HUES6 (cell line): ENCODE results near the gene SRD5A2.

Source experiments
- H3K27ac ChIP-seq: 2 replicates; pipeline ENCODE4 v1.7.0; 2013; ENCODE audit warnings: low read depth, mild to moderate bottlenecking, low read length, inconsistent platforms
- H3K27me3 ChIP-seq: 2 replicates; pipeline ENCODE4 v1.6.1; 2013; ENCODE audit warnings: low read length; ENCODE audit not compliant: control insufficient read depth, insufficient read depth
- H3K36me3 ChIP-seq: 2 replicates; pipeline ENCODE4 v1.6.1; 2013; ENCODE audit warnings: low read length; ENCODE audit not compliant: control insufficient read depth, insufficient read depth
- H3K4me1 ChIP-seq: 2 replicates; pipeline ENCODE4 v1.6.1; 2013; ENCODE audit warnings: low read length; ENCODE audit not compliant: control insufficient read depth, insufficient read depth
- H3K4me3 ChIP-seq: 2 replicates; pipeline ENCODE4 v1.5.1; 2013; ENCODE audit warnings: low read depth, low read length
- H3K9ac ChIP-seq: one replicate; pipeline ENCODE4 v1.6.1; 2013; ENCODE audit warnings: mild to moderate bottlenecking, low read length
- H3K9me3 ChIP-seq: 2 replicates; pipeline ENCODE4 v1.6.1; 2013; ENCODE audit warnings: low read depth, low read length; ENCODE audit not compliant: control insufficient read depth, insufficient read depth

The SRD5A2 gene

GRCh38 chr2:31563273-31563839, 17.4 kb downstream of the SRD5A2 start:
- Histone ChIP-seq H3K9me3 (no peaks in the 10 kb centered on the region), H3K4me3 (no peak overlapping the region), H3K27me3 (peaks cover 17% of the 10 kb centered on the region), H3K27ac (no peak overlapping the region), H3K9ac (no peak overlapping the region), H3K36me3 (no peaks in the 10 kb centered on the region), H3K4me1 (no peaks in the 10 kb centered on the region)

GRCh38 chr2:31561823-31562222, 18.9 kb downstream of the SRD5A2 start:
- H3K27me3 ChIP-seq = peaks cover 17% of the 10 kb centered on the region
- 0 out of 2 replicates have a peak, but pooled peaks cover 2% of the 10 kb centered on the region for H3K9me3 ChIP-seq
- no peak overlapping the region for H3K9ac ChIP-seq
- H3K4me1 ChIP-seq = no peaks in the 10 kb centered on the region
- no peaks in the 10 kb centered on the region for H3K36me3 ChIP-seq
- no peak overlapping the region for H3K27ac ChIP-seq
- H3K4me3 ChIP-seq = no peak overlapping the region

GRCh38 chr2:31558401-31559295, 22.1 kb downstream of the SRD5A2 start:
- Histone ChIP-seq H3K4me3 (no peak overlapping the region), H3K36me3 (no peaks in the 10 kb centered on the region), H3K27me3 (peaks cover 7% of the 10 kb centered on the region; the same call in 1 of the 2 replicates), H3K9me3 (peaks cover 7% of the 10 kb centered on the region; the same call in 1 of the 2 replicates), H3K4me1 (no peaks in the 10 kb centered on the region), H3K27ac (no peak overlapping the region), H3K9ac (no peak overlapping the region)

GRCh38 chr2:31556940-31557339, 23.8 kb downstream of the SRD5A2 start:
- H3K4me3 ChIP-seq = no peak overlapping the region
- no peak overlapping the region for H3K27ac ChIP-seq
- H3K4me1 ChIP-seq = no peaks in the 10 kb centered on the region
- no peak overlapping the region for H3K9ac ChIP-seq
- no peaks in the 10 kb centered on the region for H3K27me3 ChIP-seq
- H3K36me3 ChIP-seq = no peaks in the 10 kb centered on the region
- peaks cover 13% of the 10 kb centered on the region; the same call in 1 of the 2 replicates for H3K9me3 ChIP-seq

GRCh38 chr2:31555967-31556706, 24.6 kb downstream of the SRD5A2 start:
- no peaks in the 10 kb centered on the region for H3K36me3 ChIP-seq

GRCh38 chr2:31553362-31553761, 27.4 kb downstream of the SRD5A2 start:
- H3K36me3 ChIP-seq = no peaks in the 10 kb centered on the region
- H3K9me3 ChIP-seq = peaks cover 13% of the 10 kb centered on the region; the same call in 1 of the 2 replicates
- no peak overlapping the region for H3K9ac ChIP-seq
- H3K4me1 ChIP-seq = no peaks in the 10 kb centered on the region
- H3K4me3 ChIP-seq = no peak overlapping the region
- no peak overlapping the region for H3K27ac ChIP-seq
- no peaks in the 10 kb centered on the region for H3K27me3 ChIP-seq

More at GRCh38 chr2:31555967-31556706, 24.6 kb downstream of the SRD5A2 start:
- Histone ChIP-seq H3K9me3 (peaks cover 13% of the 10 kb centered on the region; the same call in 1 of the 2 replicates), H3K27ac (no peak overlapping the region), H3K27me3 (no peaks in the 10 kb centered on the region), H3K9ac (no peak overlapping the region), H3K4me3 (no peak overlapping the region), H3K4me1 (no peaks in the 10 kb centered on the region)

- Histone ChIP-seq H3K27ac (no peak overlapping the region), H3K27me3 (no peaks in the 10 kb centered on the region), H3K9ac (no peak overlapping the region), H3K4me1 (no peaks in the 10 kb centered on the region), H3K9me3 (peaks cover 4% of the 10 kb centered on the region; the same call in 1 of the 2 replicates), H3K4me3 (no peak overlapping the region), H3K36me3 (no peaks in the 10 kb centered on the region)
Observed at GRCh38 chr2:31547485-31547884, 33.3 kb downstream of the SRD5A2 start.

- H3K36me3 ChIP-seq = no peaks in the 10 kb centered on the region
- no peak overlapping the region for H3K27ac ChIP-seq
- no peak overlapping the region for H3K9ac ChIP-seq
- no peak overlapping the region for H3K4me3 ChIP-seq
- H3K9me3 ChIP-seq = no peaks in the 10 kb centered on the region
- 0 out of 2 replicates have a peak, but pooled peaks cover 3% of the 10 kb centered on the region for H3K4me1 ChIP-seq
- no peaks in the 10 kb centered on the region for H3K27me3 ChIP-seq
Observed at GRCh38 chr2:31541853-31542252, 38.9 kb downstream of the SRD5A2 start.

GRCh38 chr2:31539505-31539904, 41.2 kb downstream of the SRD5A2 start:
- H3K27ac ChIP-seq = no peak overlapping the region
- H3K9ac ChIP-seq = no peak overlapping the region
- H3K27me3 ChIP-seq = no peaks in the 10 kb centered on the region
- no peak overlapping the region for H3K4me3 ChIP-seq
- H3K4me1 ChIP-seq = 0 out of 2 replicates have a peak, but pooled peaks cover 3% of the 10 kb centered on the region
- H3K9me3 ChIP-seq = no peaks in the 10 kb centered on the region
- no peaks in the 10 kb centered on the region for H3K36me3 ChIP-seq

- Histone ChIP-seq H3K36me3 (no peaks in the 10 kb centered on the region), H3K27ac (no peak overlapping the region)
Observed at GRCh38 chr2:31535768-31536167, 45.0 kb downstream of the SRD5A2 start.

More at GRCh38 chr2:31535768-31536167, 45.0 kb downstream of the SRD5A2 start:
- H3K27me3 ChIP-seq = no peaks in the 10 kb centered on the region
- no peak overlapping the region for H3K4me3 ChIP-seq
- H3K9me3 ChIP-seq = no peaks in the 10 kb centered on the region
- H3K4me1 ChIP-seq = 0 out of 2 replicates have a peak, but pooled peaks cover 3% of the 10 kb centered on the region
- H3K9ac ChIP-seq = no peak overlapping the region
